ENCODE results near the gene ZGPAT. TPM values are rescaled to one million over a fixed set of nuclear protein-coding genes. Genes with fewer than 3 reads are reported as not detected.

Gene ZGPAT
- polyA plus RNA-seq, 3 donors = 11.7 to 25.3 (median 20.8) TPM

DNA sequence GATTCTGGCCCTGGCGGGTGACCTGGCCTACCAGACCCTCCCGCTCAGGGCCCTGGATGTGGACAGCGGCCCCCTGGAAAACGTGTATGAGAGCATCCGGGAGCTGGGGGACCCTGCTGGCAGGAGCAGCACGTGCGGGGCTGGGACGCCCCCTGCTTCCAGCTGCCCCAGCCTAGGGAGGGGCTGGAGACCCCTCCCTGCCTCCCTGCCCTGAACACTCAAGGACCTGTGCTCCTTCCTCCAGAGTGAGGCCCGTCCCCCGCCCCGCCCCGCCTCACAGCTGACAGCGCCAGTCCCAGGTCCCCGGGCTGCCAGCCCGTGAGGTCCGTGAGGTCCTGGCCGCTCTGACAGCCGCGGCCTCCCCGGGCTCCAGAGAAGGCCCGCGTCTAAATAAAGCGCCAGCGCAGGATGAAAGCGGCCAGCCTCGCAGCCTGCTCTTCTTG lies 30.9 kb downstream of the ZGPAT start:
- DNase-seq (ENCODE audit: extremely low read depth in 1 of 11, low read depth in 9 of 11, low spot score in 4 of 11) = peak in 6 of 11 donors; percentile 12 to 52 (median 40)

GRCh38 chr20:63739130-63740069 lies 31.6 kb downstream of the ZGPAT start, which contains the start of gene SLC2A4RG:
Gene SLC2A4RG (plus strand): TSS chr20:63739776. CDS start chr20:63739913, 137 bp downstream.
- peak; percentile 52 to 87 (median 74) for DNase-seq (ENCODE audit: extremely low read depth in 1 of 11, low read depth in 9 of 11, low spot score in 4 of 11)

GRCh38 chr20:63740070-63740626 lies 32.3 kb downstream of the ZGPAT start:
- DNase-seq (ENCODE audit: extremely low read depth in 1 of 11, low read depth in 9 of 11, low spot score in 4 of 11) = peak in 6 of 11 donors; percentile 27 to 63 (median 34)

DNA sequence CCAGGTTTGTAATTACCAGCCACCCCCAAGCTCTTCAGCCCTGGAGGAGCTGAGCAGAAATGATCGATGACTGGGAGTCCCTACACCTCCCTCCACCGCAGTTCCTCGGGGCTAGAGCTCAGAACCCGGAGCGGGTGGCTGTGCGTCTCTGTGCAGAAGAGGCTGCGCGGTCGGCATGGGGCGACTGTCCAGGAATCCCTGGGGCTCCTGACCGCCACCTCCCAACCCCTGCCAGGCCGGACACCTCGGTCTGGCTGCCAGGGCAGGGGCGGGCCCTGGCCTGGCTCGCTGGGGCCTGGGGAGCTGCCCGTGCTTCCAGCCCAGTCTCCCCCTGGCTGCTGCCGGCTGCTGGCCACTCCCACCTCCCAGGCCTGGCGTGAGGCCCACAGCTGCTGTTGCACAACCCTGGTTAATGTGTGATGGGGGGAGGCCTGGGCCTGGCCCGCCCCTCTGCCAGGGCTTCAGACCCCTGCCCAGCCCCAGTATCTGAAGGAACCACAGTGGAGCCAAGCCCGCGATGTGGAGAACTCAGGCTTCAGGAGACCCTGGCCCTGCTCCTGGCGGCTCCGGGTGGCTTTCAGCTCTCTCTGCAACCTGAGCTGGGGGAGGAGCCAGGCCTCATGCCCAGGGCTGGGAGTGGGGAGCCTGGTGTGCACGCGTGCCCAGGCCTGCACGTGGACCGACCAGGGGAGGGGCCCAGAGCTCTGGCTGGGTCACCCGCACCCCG lies 33.0 kb downstream of the ZGPAT start:
- DNase-seq (ENCODE audit: extremely low read depth in 1 of 11, low read depth in 9 of 11, low spot score in 4 of 11) = peak; percentile 63 to 82 (median 76)

DNA sequence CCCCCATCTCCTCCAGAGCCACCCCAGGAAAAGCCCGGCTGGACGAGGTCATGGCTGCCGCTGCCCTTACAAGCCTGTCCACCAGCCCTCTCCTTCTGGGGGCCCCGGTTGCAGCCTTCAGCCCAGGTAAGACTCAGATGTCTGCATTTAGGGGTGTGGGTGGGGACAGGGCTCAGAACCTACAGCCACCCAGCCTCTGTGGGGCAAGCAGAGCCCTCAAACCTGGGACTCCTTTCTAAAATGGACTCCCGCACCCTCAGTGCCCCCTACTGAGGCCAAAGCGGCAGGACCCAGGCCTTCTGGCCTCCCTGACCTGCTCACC lies 33.5 kb downstream of the ZGPAT start:
- no peak for DNase-seq (ENCODE audit: extremely low read depth in 1 of 11, low read depth in 9 of 11, low spot score in 4 of 11)

DNA sequence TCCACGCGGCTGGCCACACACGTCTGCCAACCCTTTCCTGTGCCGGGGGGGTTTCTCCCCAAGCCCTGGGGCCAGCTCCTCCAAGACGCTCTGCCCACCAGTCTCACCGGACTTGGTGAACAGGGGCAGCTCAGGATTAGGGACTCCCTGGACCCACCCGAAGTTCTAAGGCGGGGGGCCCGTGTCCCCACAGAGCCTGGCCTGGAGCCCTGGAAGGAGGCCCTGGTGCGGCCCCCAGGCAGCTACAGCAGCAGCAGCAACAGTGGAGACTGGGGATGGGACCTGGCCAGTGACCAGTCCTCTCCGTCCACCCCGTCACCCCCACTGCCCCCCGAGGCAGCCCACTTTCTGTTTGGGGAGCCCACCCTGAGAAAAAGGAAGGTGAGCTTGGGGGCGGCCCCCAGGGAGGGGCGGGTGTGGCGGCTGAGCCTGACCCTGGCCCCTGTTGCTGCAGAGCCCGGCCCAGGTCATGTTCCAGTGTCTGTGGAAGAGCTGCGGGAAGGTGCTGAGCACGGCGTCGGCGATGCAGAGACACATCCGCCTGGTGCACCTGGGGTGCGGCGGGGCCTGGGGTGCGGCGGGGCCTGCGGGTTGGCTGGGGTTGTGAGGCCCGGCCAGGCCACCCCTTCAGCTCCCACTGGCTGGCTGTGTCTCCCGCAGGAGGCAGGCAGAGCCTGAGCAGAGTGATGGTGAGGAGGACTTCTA lies 34.0 kb downstream of the ZGPAT start:
- DNase-seq (ENCODE audit: extremely low read depth in 1 of 11, low read depth in 9 of 11, low spot score in 4 of 11) = no peak

DNA sequence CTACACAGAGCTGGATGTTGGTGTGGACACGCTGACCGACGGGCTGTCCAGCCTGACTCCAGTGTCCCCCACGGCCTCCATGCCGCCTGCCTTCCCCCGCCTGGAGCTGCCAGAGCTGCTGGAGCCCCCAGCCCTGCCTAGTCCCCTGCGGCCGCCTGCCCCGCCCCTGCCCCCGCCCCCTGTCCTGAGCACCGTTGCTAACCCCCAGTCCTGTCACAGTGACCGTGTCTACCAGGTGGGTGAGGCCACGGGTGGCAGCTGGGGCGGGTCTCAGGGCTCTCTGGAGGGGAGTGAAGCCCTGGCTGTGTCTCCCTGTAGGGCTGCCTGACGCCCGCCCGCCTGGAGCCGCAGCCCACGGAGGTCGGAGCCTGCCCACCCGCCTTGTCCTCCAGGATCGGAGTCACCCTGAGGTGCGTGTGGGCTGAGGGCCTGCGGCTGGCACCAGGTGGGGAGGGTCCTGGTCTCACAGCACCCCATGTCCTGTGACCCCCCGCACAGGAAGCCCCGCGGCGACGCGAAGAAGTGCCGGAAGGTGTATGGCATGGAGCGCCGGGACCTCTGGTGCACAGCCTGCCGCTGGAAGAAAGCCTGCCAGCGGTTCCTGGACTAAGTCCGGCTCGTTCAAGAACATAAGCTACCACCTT lies 34.7 kb downstream of the ZGPAT start:
- DNase-seq (ENCODE audit: extremely low read depth in 1 of 11, low read depth in 9 of 11, low spot score in 4 of 11) = no peak

GRCh38 chr20:63743210-63743970 lies 35.6 kb downstream of the ZGPAT start:
- no peak for DNase-seq (ENCODE audit: extremely low read depth in 1 of 11, low read depth in 9 of 11, low spot score in 4 of 11)

DNA sequence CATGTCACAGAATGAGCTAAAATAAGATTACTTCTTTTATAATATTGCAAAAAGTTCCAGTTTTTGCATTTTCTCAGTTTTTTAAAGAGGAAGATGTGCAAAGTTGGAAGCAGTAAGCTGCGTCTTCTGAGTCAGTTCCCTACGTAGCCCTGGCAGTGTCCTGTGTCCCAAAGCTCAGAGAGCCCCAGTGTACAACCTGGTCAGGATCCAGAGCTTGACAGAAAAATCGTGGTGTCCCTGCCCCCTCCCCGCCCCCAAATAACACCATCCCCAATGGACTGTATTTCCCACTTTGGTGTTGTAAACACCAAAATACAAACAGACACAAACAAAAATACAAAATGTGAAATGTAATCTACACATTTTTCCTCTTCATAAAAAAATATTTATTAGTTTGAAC lies 36.3 kb downstream of the ZGPAT start:
- no peak for DNase-seq (ENCODE audit: extremely low read depth in 1 of 11, low read depth in 9 of 11, low spot score in 4 of 11)

- DNase-seq (ENCODE audit: extremely low read depth in 1 of 11, low read depth in 9 of 11, low spot score in 4 of 11) = no peak
Observed at GRCh38 chr20:63744574-63745423, 37.0 kb downstream of the ZGPAT start.

DNA sequence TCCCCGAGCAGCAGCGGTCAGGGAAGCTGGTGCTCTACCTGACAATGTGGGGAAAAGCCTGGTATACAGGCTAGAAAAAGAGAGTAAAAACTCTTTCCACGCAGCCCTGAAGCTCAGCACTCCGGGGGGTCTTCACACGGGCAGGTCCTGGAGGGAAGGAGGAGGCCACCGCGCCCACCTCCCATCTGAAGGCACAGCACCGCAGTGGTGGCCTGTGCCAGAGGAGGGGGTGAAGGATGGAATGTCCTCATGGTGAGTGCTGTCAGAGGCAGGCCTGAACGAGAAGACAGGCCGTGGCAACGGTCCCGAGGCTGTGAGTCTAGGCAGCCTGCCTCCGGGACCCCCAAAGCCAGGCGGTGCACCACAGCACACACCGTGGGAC lies 37.6 kb downstream of the ZGPAT start:
- DNase-seq (ENCODE audit: extremely low read depth in 1 of 11, low read depth in 9 of 11, low spot score in 4 of 11) = no peak

GRCh38 chr20:63745961-63746731 lies 38.3 kb downstream of the ZGPAT start:
- DNase-seq (ENCODE audit: extremely low read depth in 1 of 11, low read depth in 9 of 11, low spot score in 4 of 11) = no peak

DNA sequence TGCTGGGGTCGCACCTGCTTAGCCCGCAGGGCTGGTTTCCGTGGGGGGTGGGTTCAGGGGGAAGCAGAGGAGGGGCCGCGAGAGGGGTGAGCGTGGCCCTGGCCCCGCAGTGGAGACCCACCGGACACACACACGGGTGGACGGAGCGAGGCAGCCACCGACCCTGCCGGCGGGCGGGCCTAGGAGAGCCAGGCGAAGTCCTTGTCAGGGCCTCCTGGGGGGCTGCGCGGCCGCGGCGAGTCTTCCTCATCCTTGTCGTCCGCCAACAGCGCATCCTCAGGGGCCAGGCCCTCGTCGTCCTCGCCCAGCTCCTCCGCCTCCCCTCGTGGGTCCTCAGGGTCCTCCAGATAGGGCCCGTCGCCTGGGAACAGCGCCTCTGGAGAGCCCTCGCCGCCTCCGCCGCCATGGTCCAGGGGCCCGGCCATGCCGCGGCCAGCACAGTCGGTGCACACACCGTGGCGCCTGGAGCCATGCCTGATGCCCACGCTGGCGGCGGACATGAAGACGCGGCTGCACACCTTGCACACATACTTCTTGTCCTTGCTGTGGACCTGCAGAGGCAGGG lies 39.0 kb downstream of the ZGPAT start:
- no peak for DNase-seq (ENCODE audit: extremely low read depth in 1 of 11, low read depth in 9 of 11, low spot score in 4 of 11)

- no peak for DNase-seq (ENCODE audit: extremely low read depth in 1 of 11, low read depth in 9 of 11, low spot score in 4 of 11)
Observed at GRCh38 chr20:63747622-63748069, 39.8 kb downstream of the ZGPAT start.

- no peak for DNase-seq (ENCODE audit: extremely low read depth in 1 of 11, low read depth in 9 of 11, low spot score in 4 of 11)
Observed at GRCh38 chr20:63748070-63748933, 40.5 kb downstream of the ZGPAT start.
